Measurements from ENCODE around the gene TMCO1.
A peak's percentile ranks its signal among the peaks of the same experiment; 100 is the strongest.
"Not testable (repeated sequence)": the region's sequence is repeated elsewhere in the genome, so short reads cannot be mapped to it uniquely, and the experiment has no call there.

Gene TMCO1

GRCh38 chr1:165768513-165769394 lies at the start of gene TMCO1:
Gene TMCO1, minus strand, starts transcription at chr1:165768868. Its CDS starts 117 bp downstream, at chr1:165768751.
- DNase-seq: peak; percentile 92

GRCh38 chr1:165816826-165817497 lies 48.3 kb upstream of the TMCO1 start:
- no peak for DNase-seq

GRCh38 chr1:165816157-165816556 lies 47.5 kb upstream of the TMCO1 start:
- no peak for DNase-seq

- no peak for DNase-seq
Measured at GRCh38 chr1:165815725-165816124, 47.1 kb upstream of the TMCO1 start.

- DNase-seq: no peak
Measured at GRCh38 chr1:165807613-165808012, 38.9 kb upstream of the TMCO1 start.

DNA sequence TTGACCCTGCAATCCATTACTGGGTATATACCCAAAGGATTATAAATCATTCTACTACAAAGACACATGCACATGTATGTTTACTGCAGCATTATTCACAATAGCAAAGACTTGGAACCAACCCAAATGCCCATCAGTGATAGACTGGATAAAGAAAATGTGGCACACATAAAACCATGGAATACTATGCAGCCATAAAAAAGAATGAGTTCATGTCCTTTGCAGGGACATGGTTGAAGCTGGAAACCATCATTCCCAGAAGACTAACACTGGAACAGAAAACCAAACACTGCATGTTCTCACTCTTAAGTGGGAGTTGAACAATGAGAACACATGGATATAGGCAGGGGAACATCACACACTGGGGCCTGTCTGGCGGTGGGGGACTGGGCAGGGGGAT lies 35.8 kb upstream of the TMCO1 start:
- DNase-seq: not testable (repeated sequence)

DNA sequence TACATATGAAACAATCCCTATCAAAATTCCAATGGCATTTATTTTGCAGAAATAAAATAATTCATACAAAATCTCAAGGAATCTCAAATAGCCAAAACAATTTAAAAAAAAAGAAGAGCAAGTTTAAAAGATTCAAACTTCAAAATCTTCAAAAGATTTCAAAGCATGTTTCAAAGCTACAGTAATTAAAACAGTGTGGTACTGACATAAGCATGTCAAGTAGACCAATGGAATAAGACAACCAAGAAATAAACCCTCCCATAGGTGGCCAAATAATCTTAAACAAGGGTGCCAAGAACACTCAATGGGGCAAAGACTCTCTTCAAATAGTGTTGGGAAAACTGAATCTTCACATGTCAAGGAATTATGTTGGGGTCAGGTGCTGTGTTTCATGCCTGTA lies 30.7 kb upstream of the TMCO1 start:
- DNase-seq: no peak

DNA sequence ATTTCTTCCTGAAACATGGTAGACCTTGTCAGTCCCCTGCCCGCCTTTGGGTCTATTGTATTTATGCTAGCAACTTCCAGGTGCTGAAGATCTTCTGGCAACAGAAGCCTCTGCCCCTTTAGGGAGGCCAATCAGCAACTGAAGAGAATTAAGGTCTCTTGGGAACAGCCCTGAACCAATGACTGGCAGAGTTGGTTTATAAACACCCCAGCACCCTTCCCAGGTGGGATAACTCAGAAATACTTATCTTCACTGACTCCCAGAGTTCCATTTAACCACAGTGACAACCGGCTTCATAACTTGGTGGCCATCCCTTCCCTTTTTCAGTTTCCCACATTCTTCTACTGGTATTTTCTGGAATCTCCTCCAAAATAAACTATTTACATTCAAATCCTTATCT lies 27.2 kb upstream of the TMCO1 start:
- DNase-seq: no peak

DNA sequence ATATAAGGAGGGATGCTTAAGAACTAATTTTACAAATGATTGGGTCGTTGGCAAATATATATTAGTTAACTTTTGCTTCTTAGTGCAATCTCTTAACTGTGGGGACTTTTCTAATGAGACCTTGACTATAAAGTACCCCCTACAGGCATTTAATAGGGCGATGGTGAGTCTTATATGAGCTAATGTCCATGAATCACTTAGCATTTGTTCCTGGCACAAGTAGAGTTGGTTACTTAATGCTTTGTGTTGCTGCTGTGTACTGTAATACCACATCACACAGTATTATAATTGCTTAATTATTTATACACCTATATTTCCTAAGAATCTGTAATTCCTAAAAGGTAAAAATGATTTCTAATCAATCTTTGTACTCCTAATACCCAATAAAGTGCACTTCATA lies 25.3 kb upstream of the TMCO1 start:
- no peak for DNase-seq

- DNase-seq: no peak
Measured at GRCh38 chr1:165787741-165788140, 19.1 kb upstream of the TMCO1 start.

DNA sequence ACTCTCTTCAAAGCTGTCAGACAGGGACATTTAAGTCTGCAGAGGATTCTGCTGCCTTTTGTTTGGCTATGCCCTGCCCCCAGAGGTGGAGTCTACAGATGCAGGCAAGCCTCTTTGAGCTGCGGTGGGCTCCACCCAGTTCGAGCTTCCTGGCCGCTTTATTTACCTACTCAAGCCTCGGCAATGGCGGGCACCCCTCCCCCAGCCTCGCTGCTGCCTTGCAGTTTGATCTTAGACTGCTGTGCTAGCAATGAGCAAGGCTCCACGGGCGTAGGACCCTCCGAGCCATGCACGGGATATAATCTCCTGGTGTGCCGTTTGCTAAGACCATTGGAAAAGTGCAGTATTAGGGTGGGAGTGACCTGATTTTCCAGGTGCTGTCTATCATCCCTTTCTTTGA lies 14.9 kb upstream of the TMCO1 start:
- DNase-seq: not testable (repeated sequence)

DNA sequence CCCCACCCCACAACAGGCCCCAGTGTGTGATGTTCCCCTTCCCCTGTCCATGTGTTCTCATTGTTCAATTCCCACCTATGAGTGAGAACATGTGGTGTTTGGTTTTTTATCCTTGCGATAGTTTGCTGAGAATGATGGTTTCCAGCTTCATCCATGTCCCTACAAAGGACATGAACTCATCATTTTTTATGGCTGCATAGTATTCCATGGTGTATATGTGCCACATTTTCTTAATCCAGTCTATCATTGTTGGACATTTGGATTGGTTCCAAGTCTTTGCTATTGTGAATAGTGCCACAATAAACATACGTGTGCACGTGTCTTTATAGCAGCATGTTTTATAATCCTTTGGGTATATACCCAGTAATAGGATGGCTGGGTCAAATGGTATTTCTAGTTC lies 9.5 kb upstream of the TMCO1 start:
- DNase-seq: not testable (repeated sequence)

GRCh38 chr1:165773324-165773965 lies 4.8 kb upstream of the TMCO1 start:
- no peak for DNase-seq

GRCh38 chr1:165772739-165773138 lies 4.1 kb upstream of the TMCO1 start:
- no peak for DNase-seq

- no peak for DNase-seq
Measured at GRCh38 chr1:165764277-165764676, 4.4 kb downstream of the TMCO1 start.

- DNase-seq: no peak
Measured at GRCh38 chr1:165763442-165763841, 5.2 kb downstream of the TMCO1 start.

DNA sequence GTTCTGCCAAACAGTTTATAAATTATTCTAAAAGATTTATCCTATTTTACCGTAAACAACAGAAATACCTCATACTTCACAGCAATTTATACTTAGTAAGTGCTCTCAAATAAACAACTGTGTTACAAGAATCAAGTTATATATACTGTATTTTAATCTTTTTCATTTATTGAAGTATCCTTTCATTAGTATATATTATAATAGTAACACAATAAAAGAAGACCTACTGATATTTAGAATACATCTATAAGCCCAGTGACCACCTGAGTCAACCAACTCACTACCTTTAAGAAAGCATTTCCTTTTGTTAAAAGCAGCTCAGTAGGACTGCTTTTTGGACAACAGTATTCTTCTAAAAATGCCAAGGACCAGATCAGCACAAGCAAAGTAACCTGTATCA lies 5.9 kb downstream of the TMCO1 start:
- no peak for DNase-seq

GRCh38 chr1:165759095-165759494 lies 9.6 kb downstream of the TMCO1 start:
- no peak for DNase-seq

GRCh38 chr1:165755393-165756010 lies 13.2 kb downstream of the TMCO1 start:
- DNase-seq: no peak

- DNase-seq: no peak
Measured at GRCh38 chr1:165753934-165754333, 14.7 kb downstream of the TMCO1 start.

DNA sequence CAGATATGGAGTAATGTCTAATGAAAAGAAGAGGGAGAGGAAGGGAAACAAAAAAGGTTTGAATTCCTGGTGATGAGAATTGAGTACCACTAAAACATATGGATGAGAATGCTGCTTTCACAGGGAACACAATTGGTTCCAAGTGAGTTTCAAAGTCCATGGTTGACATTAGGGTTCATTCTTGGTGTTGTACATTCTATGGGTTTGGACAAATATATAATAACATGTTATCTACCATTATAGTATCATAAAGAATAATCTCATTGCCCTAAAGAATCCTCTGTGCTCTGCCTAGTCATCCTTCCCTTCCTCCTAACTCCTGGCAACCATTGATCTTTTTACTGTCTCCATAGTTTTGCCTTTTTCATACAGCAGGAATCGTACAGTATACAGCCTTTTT lies 20.1 kb downstream of the TMCO1 start:
- no peak for DNase-seq

DNA sequence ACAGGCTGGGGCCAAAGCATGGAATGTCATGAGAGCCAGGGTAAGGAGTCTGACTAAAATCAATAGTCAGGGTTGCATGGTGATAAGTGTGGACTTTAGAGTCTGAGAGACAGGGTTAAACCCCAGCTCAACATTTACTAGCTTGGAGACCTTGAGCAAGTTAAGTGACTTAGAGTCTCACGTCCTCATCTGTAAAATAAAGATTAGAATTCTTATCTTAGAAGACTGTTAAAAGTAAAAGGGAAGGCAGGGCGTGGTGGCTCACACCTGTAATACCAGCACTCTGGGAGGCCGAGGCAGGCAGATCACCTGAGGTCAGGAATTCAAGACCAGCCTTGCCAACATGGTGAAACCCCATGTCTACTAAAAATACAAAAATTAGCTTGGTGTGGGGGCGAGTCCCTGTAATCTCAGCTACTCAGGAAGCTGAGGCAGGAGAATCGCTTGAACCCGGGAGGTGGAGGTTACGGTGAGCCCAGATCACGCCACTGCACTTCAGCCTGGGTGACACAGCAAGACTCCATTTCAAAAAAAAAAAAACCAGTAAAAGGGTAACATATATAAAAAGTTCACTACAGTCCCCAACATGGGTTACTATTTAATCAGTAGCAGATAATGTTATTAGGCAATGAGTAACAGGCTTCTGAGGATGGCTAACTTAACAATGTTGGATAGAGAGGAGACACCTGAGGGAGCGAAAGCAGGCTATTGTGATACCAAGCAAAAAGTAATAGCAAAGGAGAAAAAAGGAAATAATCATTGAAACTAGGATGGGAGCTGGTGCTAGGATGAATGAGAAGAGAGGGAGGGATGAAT lies 20.8 kb downstream of the TMCO1 start:
- DNase-seq: no peak

Data from CD4-positive, alpha-beta T cell treated with Interleukin-17A for 4 hours (primary cell).